Neural progenitor cell (in vitro differentiated cells): ENCODE measurements around the gene PRDX2.

ENCODE experiments used
- EZH2 ChIP-seq: fragments of 200-600 bp; sonication (generic); IDR thresholded peaks from 2 replicates; pipeline ENCODE4 v1.6.1; 2017; ENCODE audit warnings: antibody characterized with exemption, mild to moderate bottlenecking, moderate library complexity
- EZH2phosphoT487 ChIP-seq: fragments of 200-600 bp; sonication (generic); IDR thresholded peaks from 2 replicates; pipeline ENCODE4 v1.6.1; 2017; ENCODE audit warnings: antibody characterized with exemption
- TF ChIP-seq, protein P1 (sequence below): fragments of 200-600 bp; sonication (generic); IDR thresholded peaks from 2 replicates; pipeline ENCODE4 v1.5.1; 2017; ENCODE audit warnings: antibody characterized with exemption, mild to moderate bottlenecking

DNA sequence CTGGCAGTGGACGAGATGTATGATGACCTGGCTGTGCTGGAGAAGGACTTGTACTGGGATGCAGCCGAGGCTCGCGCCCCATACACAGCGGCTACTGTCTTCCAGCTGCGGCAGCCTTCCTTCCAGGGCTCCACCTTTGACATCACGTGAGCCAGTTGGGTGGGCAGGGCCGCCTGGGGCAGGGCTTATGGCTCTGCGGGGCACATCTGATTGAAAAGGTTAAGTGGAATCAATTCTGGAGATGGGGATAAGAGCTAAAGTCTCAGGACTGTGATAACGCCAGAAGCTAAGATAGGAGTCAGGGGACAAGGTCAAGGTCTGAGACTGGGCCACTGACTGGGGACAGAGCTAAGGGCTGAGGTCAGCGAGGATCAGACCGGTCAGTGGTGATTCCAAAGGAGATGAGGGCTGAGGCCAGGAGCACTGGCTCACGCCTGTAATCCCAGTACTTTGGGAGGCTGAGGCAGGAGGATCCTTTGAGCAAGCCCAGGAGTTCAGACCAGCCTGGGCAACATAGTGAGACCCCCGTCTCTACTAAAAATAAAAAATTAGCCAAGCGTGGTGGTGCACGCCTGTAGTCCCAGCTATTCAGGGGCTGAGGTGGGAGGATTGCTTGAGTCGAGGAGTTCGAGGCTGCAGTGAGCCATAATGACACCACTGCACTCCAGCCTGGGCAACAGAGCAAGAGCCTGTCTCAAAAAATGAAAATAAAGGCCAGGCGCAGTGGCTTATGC lies 45.3 kb downstream of the PRDX2 start:
- TF ChIP-seq, protein P1, sequence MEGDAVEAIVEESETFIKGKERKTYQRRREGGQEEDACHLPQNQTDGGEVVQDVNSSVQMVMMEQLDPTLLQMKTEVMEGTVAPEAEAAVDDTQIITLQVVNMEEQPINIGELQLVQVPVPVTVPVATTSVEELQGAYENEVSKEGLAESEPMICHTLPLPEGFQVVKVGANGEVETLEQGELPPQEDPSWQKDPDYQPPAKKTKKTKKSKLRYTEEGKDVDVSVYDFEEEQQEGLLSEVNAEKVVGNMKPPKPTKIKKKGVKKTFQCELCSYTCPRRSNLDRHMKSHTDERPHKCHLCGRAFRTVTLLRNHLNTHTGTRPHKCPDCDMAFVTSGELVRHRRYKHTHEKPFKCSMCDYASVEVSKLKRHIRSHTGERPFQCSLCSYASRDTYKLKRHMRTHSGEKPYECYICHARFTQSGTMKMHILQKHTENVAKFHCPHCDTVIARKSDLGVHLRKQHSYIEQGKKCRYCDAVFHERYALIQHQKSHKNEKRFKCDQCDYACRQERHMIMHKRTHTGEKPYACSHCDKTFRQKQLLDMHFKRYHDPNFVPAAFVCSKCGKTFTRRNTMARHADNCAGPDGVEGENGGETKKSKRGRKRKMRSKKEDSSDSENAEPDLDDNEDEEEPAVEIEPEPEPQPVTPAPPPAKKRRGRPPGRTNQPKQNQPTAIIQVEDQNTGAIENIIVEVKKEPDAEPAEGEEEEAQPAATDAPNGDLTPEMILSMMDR, result no peak
- TF ChIP-seq EZH2 (no peak), EZH2phosphoT487 (no peak)
